ENCODE results near the gene B4GALNT4.
"Not testable (repeated sequence)": the region's sequence is repeated elsewhere in the genome, so short reads cannot be mapped to it uniquely, and the experiment has no call there.

The B4GALNT4 gene

DNA sequence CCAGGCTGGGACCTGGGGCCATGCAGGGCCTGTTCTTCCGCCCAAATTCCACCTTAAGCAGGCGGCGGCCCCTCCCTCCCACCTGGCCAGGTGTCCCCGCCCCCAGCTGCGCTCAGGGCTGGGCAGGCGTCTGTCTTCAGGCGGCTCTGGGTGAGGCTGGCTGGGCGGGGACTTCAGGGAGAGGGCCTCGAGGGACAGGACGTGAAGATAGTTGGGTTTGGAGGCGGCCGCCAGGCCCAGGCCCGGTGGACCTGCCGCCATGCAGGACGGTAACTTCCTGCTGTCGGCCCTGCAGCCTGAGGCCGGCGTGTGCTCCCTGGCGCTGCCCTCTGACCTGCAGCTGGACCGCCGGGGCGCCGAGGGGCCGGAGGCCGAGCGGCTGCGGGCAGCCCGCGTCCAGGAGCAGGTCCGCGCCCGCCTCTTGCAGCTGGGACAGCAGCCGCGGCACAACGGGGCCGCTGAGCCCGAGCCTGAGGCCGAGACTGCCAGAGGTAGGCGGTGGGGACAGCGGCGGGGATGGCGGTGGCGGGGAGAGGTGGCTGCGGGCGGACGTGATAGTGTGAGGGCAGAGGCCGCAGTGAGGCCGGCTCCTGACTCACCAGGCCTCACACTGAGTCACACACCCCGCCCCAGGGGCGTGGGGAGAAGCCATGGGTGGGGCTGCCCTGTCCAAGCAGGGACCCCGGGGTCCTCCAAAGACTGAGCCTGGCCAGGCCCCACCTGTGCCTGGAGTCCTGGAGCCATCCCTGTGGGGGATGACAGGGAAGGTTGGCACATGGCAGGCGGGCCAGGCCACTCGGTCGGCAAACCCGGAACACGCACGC lies 24.9 kb downstream of the B4GALNT4 start, which contains the start of gene PKP3:
TSS of gene PKP3 (plus strand) at position 176 of the 824 bp plus-strand sequence. CDS start at position 260, 84 bp downstream.
- DNase-seq, result peak; percentile 85

DNA sequence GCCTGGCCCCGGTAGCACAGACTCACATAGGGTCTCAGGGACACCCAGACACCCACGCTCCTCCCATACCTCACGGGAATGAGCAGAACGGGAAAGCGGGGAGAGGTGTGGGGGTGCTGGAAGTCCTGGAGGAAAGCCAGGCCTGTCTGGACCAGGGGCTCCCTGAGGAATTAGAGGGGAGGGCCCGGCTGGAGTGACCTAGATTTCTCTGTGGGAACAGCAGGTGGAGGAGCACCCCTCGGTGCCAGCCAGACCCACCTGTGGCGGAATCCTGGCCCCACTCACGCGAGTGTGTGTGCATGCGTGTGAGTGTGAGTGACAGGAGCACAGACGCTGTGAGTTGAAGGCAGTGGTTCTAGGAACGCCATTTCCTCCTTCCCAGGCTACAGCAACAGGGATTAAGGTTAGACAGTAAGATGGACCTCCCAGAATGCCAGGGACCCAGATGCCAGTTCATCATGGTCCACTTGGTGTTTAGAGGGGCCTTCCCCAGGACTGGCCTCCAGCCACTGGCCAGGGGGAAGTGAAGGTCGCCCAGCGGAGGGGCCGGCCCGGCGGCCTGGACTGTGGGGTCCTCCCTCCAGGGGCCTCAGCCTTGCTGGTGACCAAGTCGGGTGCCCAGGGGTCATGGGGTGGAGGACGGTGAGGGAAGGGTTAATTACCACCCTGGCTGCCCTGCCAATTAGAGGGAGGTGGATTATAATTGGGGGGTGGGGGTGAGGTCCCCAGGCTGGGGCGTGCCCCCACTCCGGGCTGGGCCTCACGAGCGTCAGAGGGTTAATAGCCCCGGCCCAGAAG lies 25.8 kb downstream of the B4GALNT4 start:
- no peak for DNase-seq

DNA sequence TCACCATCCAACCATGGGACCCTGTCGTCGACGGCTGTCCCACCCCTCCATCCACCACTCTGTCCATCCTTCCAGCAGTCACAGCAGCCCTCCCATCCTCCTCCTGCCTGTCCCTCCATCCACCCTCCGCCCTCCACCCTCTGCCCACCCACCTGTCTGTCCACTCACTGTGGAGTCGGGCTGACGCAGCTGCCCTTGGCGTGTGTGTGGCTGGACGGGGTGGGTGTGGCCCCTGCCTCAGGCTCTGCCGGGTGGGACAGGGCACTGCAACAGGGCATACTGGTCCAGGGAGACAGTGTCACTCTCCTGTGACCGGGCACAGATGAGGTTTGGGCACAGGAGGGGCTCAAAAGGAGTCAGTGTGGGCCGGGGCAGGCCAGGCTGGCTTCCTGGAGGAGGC lies 26.6 kb downstream of the B4GALNT4 start:
- DNase-seq, result no peak

DNA sequence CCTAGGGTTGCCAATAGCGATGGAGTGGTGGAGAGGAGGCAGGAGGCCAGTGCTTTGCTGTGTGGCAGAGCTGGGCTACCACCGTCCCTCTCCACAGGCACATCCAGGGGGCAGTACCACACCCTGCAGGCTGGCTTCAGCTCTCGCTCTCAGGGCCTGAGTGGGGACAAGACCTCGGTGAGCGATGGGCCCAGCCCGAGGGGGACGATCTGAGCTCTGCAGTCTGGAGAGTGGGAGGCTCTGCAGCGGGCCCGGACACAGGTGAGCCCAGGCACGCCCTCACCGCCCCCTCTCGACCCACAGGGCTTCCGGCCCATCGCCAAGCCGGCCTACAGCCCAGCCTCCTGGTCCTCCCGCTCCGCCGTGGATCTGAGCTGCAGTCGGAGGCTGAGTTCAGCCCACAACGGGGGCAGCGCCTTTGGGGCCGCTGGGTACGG lies 27.2 kb downstream of the B4GALNT4 start:
- peak; percentile 56 for DNase-seq

DNA sequence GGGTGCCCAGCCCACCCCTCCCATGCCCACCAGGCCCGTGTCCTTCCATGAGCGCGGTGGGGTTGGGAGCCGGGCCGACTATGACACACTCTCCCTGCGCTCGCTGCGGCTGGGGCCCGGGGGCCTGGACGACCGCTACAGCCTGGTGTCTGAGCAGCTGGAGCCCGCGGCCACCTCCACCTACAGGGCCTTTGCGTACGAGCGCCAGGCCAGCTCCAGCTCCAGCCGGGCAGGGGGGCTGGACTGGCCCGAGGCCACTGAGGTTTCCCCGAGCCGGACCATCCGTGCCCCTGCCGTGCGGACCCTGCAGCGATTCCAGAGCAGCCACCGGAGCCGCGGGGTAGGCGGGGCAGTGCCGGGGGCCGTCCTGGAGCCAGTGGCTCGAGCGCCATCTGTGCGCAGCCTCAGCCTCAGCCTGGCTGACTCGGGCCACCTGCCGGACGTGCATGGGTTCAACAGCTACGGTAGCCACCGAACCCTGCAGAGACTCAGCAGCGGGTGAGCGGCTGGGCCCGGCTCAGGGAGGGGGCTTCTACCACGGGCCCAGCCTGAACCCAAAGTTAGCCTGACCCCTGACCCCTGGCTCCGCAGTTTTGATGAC lies 27.7 kb downstream of the B4GALNT4 start:
- peak; percentile 81 for DNase-seq

DNA sequence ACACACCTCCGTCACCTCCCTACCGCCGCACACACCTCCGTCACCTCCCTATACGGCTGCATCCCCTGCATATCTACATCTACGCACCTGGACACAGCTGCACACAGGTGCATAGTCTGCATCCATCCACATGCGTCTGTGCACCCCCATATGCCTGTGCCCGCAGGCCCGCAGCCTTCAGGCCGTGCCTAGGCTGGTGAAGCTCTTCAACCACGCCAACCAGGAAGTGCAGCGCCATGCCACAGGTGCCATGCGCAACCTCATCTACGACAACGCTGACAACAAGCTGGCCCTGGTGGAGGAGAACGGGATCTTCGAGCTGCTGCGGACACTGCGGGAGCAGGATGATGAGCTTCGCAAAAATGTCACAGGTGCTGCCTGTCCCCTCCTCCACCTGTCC lies 29.5 kb downstream of the B4GALNT4 start:
- DNase-seq, result peak; percentile 45

DNA sequence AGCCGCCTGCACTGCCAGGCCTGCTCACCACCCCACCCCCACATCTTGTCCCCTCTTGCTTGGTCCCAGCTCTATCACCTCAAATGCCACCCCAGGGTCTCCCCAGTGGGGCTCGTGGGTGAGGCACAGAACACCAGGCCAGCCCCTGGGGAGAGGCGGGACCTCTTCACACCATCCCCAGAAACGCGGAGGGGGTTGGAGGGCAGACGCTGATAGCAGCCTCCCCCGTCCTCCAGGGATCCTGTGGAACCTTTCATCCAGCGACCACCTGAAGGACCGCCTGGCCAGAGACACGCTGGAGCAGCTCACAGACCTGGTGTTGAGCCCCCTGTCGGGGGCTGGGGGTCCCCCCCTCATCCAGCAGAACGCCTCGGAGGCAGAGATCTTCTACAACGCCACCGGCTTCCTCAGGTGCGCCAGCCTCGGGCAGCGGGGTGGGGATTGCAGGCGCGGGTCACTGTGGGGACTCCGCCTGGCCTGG lies 30.5 kb downstream of the B4GALNT4 start:
- no peak for DNase-seq

DNA sequence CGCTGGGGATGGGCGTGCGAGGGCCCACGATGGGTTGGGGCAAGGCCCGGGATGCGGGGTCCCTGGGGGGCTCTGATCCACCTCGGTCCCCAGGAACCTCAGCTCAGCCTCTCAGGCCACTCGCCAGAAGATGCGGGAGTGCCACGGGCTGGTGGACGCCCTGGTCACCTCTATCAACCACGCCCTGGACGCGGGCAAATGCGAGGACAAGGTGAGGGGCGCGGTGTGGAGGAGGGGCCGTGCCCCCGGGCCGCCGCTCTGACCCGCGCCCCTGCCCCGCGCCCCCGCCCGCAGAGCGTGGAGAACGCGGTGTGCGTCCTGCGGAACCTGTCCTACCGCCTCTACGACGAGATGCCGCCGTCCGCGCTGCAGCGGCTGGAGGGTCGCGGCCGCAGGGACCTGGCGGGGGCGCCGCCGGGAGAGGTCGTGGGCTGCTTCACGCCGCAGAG lies 31.0 kb downstream of the B4GALNT4 start:
- DNase-seq, result no peak

DNA sequence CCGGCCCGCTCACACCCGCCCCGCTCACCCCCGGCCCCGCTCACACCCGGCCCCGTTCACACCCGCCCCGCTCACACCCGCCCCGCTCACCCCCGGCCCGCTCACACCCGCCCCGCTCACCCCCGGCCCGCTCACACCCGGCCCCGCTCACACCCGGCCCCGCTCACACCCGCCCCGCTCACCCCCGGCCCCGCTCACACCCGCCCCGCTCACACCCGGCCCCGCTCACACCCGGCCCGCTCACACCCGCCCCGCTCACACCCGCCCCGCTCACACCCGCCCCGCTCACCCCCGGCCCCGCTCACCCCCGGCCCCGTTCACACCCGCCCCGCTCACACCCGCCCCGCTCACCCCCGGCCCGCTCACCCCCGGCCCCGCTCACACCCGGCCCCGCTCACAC lies 31.9 kb downstream of the B4GALNT4 start:
- DNase-seq, result not testable (repeated sequence)

DNA sequence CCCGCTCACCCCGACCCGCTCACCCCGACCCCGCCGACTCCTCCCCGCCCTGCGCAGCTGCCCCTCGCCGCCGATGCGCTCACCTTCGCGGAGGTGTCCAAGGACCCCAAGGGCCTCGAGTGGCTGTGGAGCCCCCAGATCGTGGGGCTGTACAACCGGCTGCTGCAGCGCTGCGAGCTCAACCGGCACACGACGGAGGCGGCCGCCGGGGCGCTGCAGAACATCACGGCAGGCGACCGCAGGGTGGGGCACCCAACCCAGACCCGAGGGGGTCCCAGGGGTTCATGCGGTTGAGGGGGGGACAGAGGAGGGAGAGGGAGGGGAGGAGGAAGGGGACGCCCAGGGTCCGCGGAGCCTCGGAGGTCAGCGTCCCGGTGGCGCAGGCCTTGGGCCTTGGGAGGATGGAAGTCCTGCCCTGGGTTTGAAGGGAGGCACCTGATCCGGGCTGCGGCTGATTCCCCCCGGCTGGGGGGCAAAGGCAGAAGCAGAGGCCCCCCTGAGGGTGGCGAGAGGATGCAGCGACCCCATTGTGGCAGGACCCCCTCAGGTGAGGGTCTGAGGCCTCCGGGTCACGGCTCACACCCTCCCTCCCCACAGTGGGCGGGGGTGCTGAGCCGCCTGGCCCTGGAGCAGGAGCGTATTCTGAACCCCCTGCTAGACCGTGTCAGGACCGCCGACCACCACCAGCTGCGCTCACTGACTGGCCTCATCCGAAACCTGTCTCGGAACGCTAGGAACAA lies 33.9 kb downstream of the B4GALNT4 start:
- no peak for DNase-seq

DNA sequence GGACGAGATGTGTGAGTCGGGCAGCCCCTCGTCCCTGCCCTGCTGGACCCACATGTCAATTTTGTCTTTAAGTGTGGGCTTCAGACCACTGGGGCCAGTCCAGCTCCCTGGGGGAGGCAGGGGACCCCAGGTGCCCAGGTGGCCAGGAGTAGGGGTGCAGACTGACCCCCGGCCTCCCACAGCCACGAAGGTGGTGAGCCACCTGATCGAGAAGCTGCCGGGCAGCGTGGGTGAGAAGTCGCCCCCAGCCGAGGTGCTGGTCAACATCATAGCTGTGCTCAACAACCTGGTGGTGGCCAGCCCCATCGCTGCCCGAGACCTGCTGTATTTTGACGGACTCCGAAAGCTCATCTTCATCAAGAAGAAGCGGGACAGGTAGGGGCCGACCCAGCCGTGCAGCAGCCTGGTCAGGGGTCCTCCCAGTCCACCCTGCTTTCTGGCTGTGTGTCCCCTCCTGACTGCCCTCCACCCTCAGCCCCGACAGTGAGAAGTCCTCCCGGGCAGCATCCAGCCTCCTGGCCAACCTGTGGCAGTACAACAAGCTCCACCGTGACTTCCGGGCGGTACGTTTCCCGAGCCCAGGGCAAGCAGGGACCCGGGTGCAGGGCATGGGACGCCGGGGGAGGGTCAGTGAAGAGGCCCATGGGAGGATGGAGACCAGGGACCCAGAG lies 34.6 kb downstream of the B4GALNT4 start:
- DNase-seq, result no peak

DNA sequence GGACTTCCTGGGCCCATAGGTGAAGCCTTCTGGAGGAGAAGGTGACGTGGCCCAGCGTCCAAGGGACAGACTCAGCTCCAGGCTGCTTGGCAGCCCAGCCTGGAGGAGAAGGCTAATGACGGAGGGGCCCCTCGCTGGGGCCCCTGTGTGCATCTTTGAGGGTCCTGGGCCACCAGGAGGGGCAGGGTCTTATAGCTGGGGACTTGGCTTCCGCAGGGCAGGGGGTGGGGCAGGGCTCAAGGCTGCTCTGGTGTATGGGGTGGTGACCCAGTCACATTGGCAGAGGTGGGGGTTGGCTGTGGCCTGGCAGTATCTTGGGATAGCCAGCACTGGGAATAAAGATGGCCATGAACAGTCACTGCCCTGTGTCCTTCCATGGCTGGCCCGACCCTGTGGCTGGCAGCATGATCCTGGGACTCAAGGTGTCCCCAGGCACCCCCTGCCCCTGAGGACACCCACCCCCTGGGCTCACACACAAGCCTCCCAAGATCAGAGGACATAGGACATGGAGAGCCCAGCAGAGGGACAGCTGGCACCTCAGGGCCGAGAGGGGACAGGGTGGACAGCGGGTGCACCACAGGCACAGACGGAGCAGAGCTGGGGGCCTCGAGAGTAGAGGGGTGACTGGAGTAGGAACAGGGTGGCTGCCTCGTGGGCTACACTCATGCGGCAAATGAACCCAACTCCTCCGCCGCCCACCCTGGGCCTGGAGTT lies 35.4 kb downstream of the B4GALNT4 start:
- no peak for DNase-seq

DNA sequence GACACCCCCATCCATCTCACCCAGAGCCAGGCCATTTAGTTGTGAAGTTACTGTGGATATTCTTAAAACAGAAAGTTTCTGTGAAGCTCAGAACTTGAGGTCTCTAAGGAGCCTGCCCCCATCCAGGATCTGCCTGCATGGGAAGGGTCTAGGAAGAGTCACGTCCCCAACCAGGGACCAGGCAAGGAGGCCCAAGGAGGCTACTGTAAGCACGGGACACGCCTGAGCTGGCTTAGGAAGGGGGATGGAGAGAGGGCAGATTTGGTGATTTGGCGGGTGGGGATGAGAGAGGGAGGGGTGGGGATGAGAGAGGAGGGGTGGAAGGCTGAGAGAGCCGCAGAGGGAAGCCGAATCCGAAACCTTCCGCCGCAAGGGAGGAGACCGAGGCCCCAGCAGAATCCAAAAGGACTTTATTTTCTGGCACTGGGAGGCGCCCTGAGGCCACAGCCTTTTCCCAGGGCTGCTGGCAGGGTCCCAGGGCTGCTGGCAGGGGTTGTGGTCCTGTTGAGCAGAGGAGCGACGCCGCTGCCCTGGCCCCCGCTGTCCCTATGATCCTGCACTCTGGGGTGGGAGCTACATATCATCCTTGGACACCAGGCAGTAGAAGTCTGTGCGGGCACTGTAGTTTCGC lies 36.1 kb downstream of the B4GALNT4 start:
- DNase-seq, result no peak

DNA sequence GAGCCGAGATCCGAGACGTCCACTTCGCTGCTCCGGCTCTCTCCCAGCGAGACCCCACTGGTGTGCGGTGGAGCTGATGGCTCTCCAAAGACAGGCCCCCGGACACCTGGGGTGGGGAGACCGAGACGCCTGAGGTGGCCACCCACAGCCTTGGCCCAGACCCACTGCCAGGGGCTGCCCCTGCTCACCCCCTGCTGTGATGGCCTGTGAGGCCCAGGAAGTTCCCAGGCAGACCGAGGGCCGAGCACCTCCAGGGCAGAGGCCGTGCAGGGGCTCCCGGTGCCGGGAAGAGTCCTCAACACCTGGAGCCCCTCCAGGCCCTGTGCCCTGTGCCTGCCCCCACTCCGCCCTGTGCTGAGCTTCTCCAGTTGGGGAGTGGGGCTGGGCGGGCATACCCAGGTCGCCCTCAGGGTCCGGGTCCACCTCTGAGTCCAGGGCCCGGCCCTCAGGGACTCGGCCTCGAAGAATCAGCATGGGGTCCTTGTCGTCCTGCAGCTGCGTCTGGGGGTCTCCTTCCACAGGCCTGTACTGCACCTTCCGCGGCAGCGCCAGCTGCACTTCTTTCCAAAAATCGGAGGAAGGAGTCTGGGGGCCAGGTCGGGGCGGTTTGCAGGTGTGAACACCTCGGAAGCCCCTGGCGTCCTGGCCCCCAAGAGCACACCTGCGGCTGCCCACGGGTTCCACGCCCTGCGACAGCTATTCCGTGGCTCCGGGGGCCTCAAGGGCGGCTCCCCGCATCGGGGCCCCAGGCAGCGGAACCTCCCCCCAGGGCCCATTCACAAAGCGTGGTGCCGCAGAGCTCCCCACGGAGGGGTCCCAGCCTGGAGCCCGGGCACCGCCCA lies 36.9 kb downstream of the B4GALNT4 start:
- no peak for DNase-seq

DNA sequence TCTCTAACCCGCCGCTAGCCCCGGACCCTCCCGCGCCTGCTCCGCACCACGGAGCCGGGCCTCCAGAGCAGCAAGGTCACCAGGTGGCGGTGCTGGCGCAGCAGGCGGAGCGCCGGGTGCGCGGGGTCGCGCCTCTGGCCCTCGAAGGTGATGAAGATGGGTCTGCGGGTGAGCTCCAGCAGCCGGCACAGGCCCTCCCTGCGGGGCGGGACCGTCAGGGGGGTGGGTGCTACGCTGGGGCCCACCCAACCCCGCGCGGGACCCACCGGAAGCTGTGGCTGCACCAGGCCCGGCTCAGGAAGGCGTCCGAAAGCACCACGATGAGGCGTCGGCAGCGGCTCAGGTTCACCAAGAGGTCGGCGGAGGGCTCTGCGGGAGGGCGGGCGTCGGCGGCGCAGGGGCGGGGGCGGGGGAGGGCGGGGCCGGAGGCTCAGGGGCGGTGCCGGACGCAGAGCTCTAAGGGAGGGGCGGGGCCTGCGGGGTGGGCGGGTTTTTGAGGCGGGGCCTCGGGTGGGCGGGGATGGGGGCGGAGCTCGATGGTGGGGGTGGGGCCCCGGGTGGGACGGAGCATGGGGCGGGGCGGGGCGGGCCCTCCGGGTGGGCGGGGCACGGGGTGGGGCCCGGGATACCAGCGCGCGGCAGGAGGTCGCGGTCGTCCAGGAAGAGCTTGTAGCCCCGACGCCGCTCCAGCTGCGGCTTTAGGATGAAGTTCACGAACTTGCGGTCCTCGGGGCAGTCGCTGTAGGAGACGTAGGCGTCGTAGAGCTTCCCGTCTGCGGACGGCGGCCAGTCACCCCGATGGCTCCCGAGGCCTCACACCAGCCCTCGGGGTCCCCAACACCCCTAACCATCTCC lies 37.7 kb downstream of the B4GALNT4 start:
- DNase-seq, result peak; percentile 84

DNA sequence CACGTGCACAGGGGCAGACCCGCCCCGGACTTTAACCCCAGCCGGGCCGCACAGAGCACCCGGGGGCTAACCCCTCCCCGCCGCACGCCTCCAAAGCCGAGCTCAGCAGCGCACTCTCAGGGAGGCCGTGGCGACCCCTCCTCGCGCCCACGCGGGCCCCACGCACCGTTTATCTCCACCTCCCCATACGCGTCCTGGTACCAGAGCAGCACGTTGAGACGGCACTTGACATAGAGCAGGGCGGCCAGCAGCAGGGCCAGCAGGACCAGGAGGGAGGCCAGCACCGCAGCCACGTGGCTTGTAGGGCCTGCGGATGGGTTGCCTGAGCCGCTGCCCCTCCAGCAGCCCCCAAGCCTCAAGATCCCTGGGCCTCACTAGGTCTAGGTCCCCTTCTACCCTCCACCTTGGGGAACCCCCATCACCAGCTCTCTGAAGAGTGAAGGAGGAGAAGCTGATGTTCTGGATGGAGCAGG lies 38.4 kb downstream of the B4GALNT4 start:
- no peak for DNase-seq

DNA sequence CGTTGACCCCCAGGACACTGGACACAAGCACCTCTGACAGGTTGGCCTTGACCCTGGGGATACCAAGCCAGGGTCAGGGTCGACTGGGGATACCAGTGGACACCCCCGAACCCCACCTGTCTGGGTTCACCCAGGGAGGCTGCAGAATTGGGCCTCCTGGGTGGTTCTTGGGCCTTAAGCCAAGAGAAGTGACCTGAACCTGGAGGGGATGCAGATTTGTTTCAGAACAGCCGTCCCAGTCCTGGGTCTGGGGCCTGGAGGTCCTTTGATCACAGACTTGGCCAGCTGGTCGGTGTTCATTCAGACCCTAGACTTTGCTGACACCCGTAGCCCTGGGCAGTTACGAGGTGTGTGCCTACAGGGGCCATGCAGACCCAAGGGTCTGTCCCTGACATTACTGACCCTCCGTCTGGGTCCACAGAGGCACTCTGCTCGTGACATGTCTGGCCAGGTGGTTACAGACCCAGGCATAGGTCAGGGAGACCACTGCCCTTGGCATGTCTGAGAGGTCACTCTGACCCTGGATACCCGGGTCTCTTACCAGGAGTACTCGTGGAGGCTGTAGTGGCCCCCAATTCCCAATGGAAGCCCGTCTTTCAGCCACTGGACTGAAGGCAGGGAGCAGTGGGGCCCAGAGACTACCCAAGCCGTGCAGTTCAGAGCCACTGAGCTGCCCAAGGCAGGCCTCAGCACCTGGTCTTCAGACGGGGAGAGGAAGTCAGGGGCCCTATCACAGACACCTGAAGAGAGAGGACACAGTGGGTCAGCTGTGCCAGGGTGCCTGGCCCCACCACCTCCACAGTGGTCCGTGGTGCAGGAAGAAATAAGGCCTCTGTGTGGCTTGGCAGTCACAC lies 39.1 kb downstream of the B4GALNT4 start:
- DNase-seq, result no peak

Data from EL (cell line).